HG03457 (cell line): ENCODE measurements around the gene MZF1.

Source experiments
- ATAC-seq: cut with Tn5 transposase; IDR thresholded peaks from one replicate; pipeline ENCODE4 v1.9.1; 2021; ENCODE audit warnings: moderate number of reproducible peaks; ENCODE audit not compliant: unreplicated experiment

The MZF1 gene

GRCh38 chr19:58515259-58515658 lies 57.9 kb downstream of the MZF1 start:
- no peak for ATAC-seq

DNA sequence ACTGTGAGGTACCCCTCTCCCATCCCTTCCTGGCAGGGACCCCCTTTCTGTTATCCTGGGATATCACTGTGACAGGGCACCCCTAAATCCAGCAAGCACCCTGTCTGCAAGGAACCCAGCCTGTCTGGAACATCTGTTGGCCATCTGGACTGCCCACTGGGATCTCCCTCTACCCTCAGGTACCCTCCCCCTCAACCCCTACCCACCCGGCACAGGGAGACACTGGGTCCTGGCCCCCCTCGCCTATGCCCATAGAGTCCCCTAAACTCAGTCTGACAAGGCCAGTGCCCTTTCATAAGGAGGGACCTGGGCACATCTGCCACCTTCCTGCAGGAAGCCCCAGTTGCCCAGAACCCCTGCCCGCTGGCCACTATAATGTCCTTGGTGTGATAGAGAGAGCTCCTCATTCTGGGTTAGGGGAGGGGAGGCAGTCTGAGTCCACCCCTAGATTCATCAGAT lies 58.5 kb downstream of the MZF1 start:
- no peak for ATAC-seq

DNA sequence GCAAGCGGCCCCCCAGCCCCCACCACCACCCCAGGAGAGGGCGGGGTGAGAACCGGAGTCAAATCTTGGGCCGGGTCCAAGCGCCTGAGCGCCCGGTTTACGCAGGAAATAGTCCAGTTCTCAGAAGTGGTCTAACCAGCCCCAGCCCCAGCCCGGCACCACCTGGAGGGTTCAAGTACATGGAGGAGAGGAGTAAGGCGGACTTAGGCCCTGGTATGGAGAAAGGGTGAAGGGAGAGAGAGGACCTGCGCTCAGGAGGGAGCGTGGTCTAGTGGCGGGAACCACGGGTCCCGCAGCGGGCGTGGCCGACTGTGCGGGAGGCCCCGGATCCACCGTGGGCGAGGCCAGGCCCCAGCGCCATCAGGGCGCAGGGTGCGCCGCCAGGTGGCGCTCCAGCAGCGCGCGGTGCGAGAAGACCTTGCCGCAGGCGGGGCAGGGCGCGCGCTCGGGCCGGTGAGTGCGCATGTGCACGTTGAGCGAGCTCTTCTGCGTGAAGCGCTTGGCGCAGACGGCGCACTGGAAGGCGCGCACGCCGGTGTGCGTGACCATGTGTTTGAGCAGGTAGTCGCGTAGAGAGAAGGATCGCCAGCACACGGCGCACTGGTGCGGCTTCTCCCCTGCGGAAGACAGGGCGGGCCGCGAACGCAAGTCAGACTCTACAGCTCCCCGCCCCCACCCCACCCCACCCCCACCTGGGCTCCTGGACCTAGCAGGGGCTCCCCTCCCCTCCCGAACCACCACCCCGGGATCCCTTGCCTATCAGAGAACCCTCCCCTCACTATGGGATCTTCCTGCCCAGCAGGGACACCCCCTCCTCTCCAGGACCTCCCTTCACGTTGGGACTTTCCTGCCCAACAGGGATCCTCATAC lies 59.2 kb downstream of the MZF1 start:
- ATAC-seq, result peak; percentile 46

GRCh38 chr19:58513213-58513693 lies 59.9 kb downstream of the MZF1 start:
- ATAC-seq, result no peak
